Measurements from ENCODE around the gene CENPH.
"Not testable (repeated sequence)": the region's sequence is repeated elsewhere in the genome, so short reads cannot be mapped to it uniquely, and the experiment has no call there.

Gene CENPH

GRCh38 chr5:69255940-69256339, 66.6 kb downstream of the CENPH start:
- not testable (repeated sequence) for DNase-seq

GRCh38 chr5:69257577-69257976, 68.2 kb downstream of the CENPH start:
- DNase-seq = no peak

Data from CD4-positive, alpha-beta T cell treated with Interleukin-4 for 1 hour (primary cell).